WTC11 (cell line): Measurements from ENCODE around the gene PPP1R27. TPM values are rescaled to one million over a fixed set of nuclear protein-coding genes. Genes with fewer than 3 reads are reported as not detected.

ENCODE experiments used
- ATAC-seq: fragments of 200-7000 bp; cut with Tn5 transposase; 2 replicates; pipeline ENCODE4 v1.10.0; 2021; ENCODE audit warnings: mild to moderate bottlenecking, moderate library complexity
- CTCF ChIA-PET: fragments of 300-600 bp; sonication (Branson Sonifier 250); formaldehyde crosslinking; loops from one replicate; lab custom pipeline; 2021; ENCODE audit warnings: antibody characterized with exemption; lab: Charles Lee
- POLR2A ChIA-PET: fragments of 350-600 bp; sonication (Branson Sonifier 250); formaldehyde crosslinking; loops from one replicate; lab custom pipeline; 2021; ENCODE audit warnings: antibody characterized with exemption; lab: Charles Lee
- DNase-seq: peaks from one replicate; pipeline ENCODE4 v3.0.0; 2021; ENCODE audit warnings: low spot score
- H3K27ac Mint-ChIP-seq: 2 replicates; pipeline ENCODE4 v1.8.0; 2021; ENCODE audit warnings: mixed read lengths
- H3K27me3 Mint-ChIP-seq: 2 replicates; pipeline ENCODE4 v1.8.0; 2021; ENCODE audit warnings: low read depth, mild to moderate bottlenecking, moderate library complexity, mixed read lengths
- H3K36me3 Mint-ChIP-seq: 2 replicates; pipeline ENCODE4 v1.8.0; 2021; ENCODE audit warnings: mixed read lengths
- H3K4me1 Mint-ChIP-seq: 2 replicates; pipeline ENCODE4 v1.8.0; 2022; ENCODE audit warnings: mixed read lengths
- H3K4me3 Mint-ChIP-seq: 2 replicates; pipeline ENCODE4 v1.8.0; 2021; ENCODE audit warnings: mild to moderate bottlenecking, moderate library complexity, mixed read lengths
- H3K9me3 Mint-ChIP-seq: 2 replicates; pipeline ENCODE4 v1.8.0; 2021; ENCODE audit warnings: mixed read lengths
- CBFB ChIP-seq: sonication (generic); formaldehyde crosslinking; IDR thresholded peaks from 2 replicates; pipeline ENCODE4 v1.8.1; 2022; ENCODE audit warnings: mild to moderate bottlenecking, low read depth, missing genetic modification reagents
- CDX4 ChIP-seq: fragments of 250-450 bp; sonication (Bioruptor Pico); IDR thresholded peaks from 2 replicates; pipeline ENCODE4 v1.9.0; 2021; ENCODE audit warnings: moderate library complexity, mild to moderate bottlenecking, inconsistent platforms, borderline replicate concordance
- CTCF ChIP-seq: fragments of 200-600 bp; IDR thresholded peaks from 2 replicates; pipeline ENCODE4 v1.8.0; 2022; ENCODE audit warnings: antibody characterized with exemption
- ESRRA ChIP-seq: sonication (generic); formaldehyde crosslinking; IDR thresholded peaks from 2 replicates; pipeline ENCODE4 v1.8.1; 2022; ENCODE audit warnings: mild to moderate bottlenecking, missing genetic modification reagents, borderline replicate concordance
- GTF2I ChIP-seq: fragments of 250-450 bp; sonication (Bioruptor Pico); conservative IDR thresholded peaks from 2 replicates; pipeline ENCODE4 v1.4.0; 2021; ENCODE audit warnings: mild to moderate bottlenecking
- HMGA2 ChIP-seq: fragments of 250-450 bp; sonication (Bioruptor Pico); IDR thresholded peaks from 2 replicates; pipeline ENCODE4 v1.4.0; 2021; ENCODE audit warnings: mild to moderate bottlenecking, moderate library complexity
- NR1H2 ChIP-seq: sonication (generic); formaldehyde crosslinking; IDR thresholded peaks from 2 replicates; pipeline ENCODE4 v1.9.0; 2021; ENCODE audit warnings: mild to moderate bottlenecking, moderate library complexity, missing genetic modification reagents
- OVOL2 ChIP-seq: fragments of 250-450 bp; sonication (Bioruptor Pico); IDR thresholded peaks from 2 replicates; pipeline ENCODE4 v1.9.0; 2021; ENCODE audit warnings: mild to moderate bottlenecking, borderline replicate concordance
- RELA ChIP-seq: sonication (generic); formaldehyde crosslinking; IDR thresholded peaks from 2 replicates; pipeline ENCODE4 v1.8.1; 2022; ENCODE audit warnings: missing genetic modification reagents, mild to moderate bottlenecking, borderline replicate concordance
- TEAD4 ChIP-seq: sonication (generic); formaldehyde crosslinking; IDR thresholded peaks from 2 replicates; pipeline ENCODE4 v1.8.0; 2022; ENCODE audit warnings: mild to moderate bottlenecking, missing genetic modification reagents
- ZBTB21 ChIP-seq: sonication (generic); formaldehyde crosslinking; IDR thresholded peaks from 2 replicates; pipeline ENCODE4 v1.8.1; 2023; ENCODE audit warnings: mild to moderate bottlenecking, missing genetic modification reagents, borderline replicate concordance
- ZNF317 ChIP-seq: sonication (generic); formaldehyde crosslinking; IDR thresholded peaks from 2 replicates; pipeline ENCODE4 v1.8.1; 2023; ENCODE audit warnings: low read depth, mild to moderate bottlenecking, moderate library complexity, missing genetic modification reagents, borderline replicate concordance
- ZNF416 ChIP-seq: fragments of 250-450 bp; sonication (Bioruptor Pico); IDR thresholded peaks from 2 replicates; pipeline ENCODE4 v1.9.0; 2021; ENCODE audit warnings: mild to moderate bottlenecking, inconsistent platforms
- ZNF425 ChIP-seq: fragments of 250-450 bp; sonication (Bioruptor Pico); conservative IDR thresholded peaks from 2 replicates; pipeline ENCODE4 v1.9.0; 2021; ENCODE audit warnings: mild to moderate bottlenecking
- ZSCAN18 ChIP-seq: fragments of 250-450 bp; sonication (Bioruptor Pico); IDR thresholded peaks from 2 replicates; pipeline ENCODE4 v2.1.2; 2022; ENCODE audit warnings: mild to moderate bottlenecking, moderate library complexity
- total RNA-seq: library from RNA; stranded (reverse); gene quantifications from 3 replicates; pipeline ENCODE4 v1.2.3, GENCODE V29; 2021
- TF ChIP-seq, protein P1 (sequence below): sonication (generic); formaldehyde crosslinking; IDR thresholded peaks from 2 replicates; pipeline ENCODE4 v1.8.1; 2023; ENCODE audit warnings: mild to moderate bottlenecking, missing genetic modification reagents, moderate library complexity
- TF ChIP-seq, protein P2 (sequence below): sonication (generic); formaldehyde crosslinking; IDR thresholded peaks from 2 replicates; pipeline ENCODE4 v1.8.0; 2022; ENCODE audit warnings: mild to moderate bottlenecking, missing genetic modification reagents
- TF ChIP-seq, protein P3 (sequence below): sonication (generic); formaldehyde crosslinking; IDR thresholded peaks from 2 replicates; pipeline ENCODE4 v1.8.1; 2023; ENCODE audit warnings: mild to moderate bottlenecking, missing genetic modification reagents

The PPP1R27 gene
- total RNA-seq, 1 experiment from 2014 or later: not detected

DNA sequence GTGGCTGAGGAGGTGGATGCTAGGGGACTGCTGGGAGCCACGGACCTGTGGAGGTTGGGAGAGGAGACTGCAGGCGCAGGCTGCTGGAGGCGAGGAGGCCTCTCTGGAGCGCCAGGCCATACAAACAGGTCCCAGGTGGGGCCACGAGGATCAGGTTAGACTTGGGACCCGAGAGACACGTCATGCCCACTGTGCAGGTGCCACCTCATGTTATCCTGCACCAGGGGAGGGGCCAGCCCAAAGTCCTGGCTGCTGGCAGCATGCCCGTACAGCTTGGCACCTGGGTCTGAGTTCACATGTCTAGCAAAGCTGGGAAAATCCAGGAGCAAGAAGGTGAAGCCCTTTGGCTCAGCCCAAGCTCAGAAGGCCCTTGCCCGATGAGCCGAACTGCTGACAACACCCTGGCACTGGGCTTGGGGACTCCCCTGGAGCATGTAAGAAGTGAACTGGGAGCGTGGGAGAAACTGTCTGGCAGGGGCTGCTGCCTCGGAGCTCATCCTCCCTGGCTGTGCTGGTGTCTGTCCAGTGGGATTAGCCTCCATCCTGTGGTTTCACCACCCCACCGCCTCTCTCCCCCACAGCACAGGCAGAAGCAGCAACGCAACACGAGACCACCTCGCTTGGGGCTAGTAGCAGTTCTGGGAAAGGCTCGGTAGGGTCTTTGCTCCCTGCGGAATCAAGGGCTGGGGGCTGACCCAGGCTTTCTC is 31.0 kb upstream of the PPP1R27 start:
- Mint-ChIP-seq H3K27me3 (no peaks in the 10 kb centered on the region), H3K4me3 (no peak overlapping the region), H3K36me3 (peaks cover 18% of the 10 kb centered on the region), H3K4me1 (peaks cover 34% of the 10 kb centered on the region), H3K9me3 (no peaks in the 10 kb centered on the region), H3K27ac (no peak overlapping the region)
- DNase-seq: no peak
- no peak for TF ChIP-seq RELA (CRISPR knock-in tag)
- ChIA-PET POLR2A (interaction anchor here (1.1 to 1.9 kb wide), 2 partner anchors 15 to 155 kb away, joined by 4 to 5 read pairs; no protein-coding TSS in a partner anchor), CTCF (interaction anchor here (1.1 kb wide), 1 partner anchor 62 kb away, joined by 3 read pairs; the partner anchor contains the start of gene MAFG)
- no peak for ATAC-seq

GRCh38 chr17:81865358-81865732 is 30.5 kb upstream of the PPP1R27 start:
- DNase-seq (no peak), ATAC-seq (no peak)
- Mint-ChIP-seq H3K4me1 (peaks cover 34% of the 10 kb centered on the region), H3K36me3 (peaks cover 18% of the 10 kb centered on the region), H3K4me3 (no peak overlapping the region), H3K27ac (no peak overlapping the region), H3K9me3 (no peaks in the 10 kb centered on the region), H3K27me3 (no peaks in the 10 kb centered on the region; the same call in 1 of the 2 replicates)
- POLR2A ChIA-PET: interaction anchor here (1.1 kb wide), 1 partner anchor 15 kb away, joined by 4 read pairs; no protein-coding TSS in a partner anchor
- TF ChIP-seq ZNF317: no peak
- TF ChIP-seq, protein P1, sequence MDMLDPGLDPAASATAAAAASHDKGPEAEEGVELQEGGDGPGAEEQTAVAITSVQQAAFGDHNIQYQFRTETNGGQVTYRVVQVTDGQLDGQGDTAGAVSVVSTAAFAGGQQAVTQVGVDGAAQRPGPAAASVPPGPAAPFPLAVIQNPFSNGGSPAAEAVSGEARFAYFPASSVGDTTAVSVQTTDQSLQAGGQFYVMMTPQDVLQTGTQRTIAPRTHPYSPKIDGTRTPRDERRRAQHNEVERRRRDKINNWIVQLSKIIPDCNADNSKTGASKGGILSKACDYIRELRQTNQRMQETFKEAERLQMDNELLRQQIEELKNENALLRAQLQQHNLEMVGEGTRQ: no peak
- TF ChIP-seq ZNF416 (CRISPR knock-in tag): no peak
- no peak for TF ChIP-seq ESRRA
- no peak for TF ChIP-seq GTF2I (CRISPR knock-in tag)
- TF ChIP-seq OVOL2 (CRISPR knock-in tag): no peak
- no peak for TF ChIP-seq ZBTB21 (CRISPR knock-in tag)
- no peak for TF ChIP-seq ZSCAN18 (CRISPR knock-in tag)
- TF ChIP-seq TEAD4: no peak
- no peak for TF ChIP-seq CDX4 (CRISPR knock-in tag)
- TF ChIP-seq CBFB (CRISPR knock-in tag): no peak
- no peak for TF ChIP-seq ZNF425 (CRISPR knock-in tag)
- TF ChIP-seq, protein P2, sequence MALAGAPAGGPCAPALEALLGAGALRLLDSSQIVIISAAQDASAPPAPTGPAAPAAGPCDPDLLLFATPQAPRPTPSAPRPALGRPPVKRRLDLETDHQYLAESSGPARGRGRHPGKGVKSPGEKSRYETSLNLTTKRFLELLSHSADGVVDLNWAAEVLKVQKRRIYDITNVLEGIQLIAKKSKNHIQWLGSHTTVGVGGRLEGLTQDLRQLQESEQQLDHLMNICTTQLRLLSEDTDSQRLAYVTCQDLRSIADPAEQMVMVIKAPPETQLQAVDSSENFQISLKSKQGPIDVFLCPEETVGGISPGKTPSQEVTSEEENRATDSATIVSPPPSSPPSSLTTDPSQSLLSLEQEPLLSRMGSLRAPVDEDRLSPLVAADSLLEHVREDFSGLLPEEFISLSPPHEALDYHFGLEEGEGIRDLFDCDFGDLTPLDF (CRISPR knock-in tag): no peak
- TF ChIP-seq, protein P3, sequence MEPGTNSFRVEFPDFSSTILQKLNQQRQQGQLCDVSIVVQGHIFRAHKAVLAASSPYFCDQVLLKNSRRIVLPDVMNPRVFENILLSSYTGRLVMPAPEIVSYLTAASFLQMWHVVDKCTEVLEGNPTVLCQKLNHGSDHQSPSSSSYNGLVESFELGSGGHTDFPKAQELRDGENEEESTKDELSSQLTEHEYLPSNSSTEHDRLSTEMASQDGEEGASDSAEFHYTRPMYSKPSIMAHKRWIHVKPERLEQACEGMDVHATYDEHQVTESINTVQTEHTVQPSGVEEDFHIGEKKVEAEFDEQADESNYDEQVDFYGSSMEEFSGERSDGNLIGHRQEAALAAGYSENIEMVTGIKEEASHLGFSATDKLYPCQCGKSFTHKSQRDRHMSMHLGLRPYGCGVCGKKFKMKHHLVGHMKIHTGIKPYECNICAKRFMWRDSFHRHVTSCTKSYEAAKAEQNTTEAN (CRISPR knock-in tag): no peak
- TF ChIP-seq CTCF: no peak
- no peak for TF ChIP-seq HMGA2 (CRISPR knock-in tag)
- TF ChIP-seq NR1H2 (CRISPR knock-in tag): no peak
- CTCF ChIA-PET: interaction anchor here (1.1 kb wide), 1 partner anchor 63 kb away, joined by 3 read pairs; the partner anchor contains the start of gene MAFG
